GM12801 (cell line): ENCODE measurements around the gene IL36RN.

Source experiments
- CTCF ChIP-seq: IDR thresholded peaks from one replicate; pipeline ENCODE4 v1.5.1; 2011; ENCODE audit warnings: control low read depth; ENCODE audit not compliant: insufficient read length; ENCODE audit errors: extremely low read depth

IL36RN gene

DNA sequence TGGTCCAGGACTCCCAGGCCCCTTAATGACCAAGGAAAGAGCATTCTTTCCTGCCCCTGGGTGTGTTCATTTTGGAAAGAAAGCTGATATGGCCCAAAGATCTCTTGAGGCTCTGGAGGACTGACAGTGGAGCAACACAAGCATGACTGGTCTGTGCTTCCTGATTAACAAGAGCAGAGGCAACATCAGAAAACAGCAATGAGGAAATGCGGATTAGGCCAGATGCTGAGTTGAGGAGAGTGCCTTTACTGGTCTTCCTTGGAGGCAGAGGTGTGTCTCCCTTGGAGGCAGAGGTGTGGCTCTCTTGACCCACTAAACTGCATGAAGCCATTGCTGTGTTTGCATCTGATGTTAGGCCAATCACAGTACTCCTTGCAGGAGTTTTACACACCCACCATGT is 26.3 kb upstream of the IL36RN start:
- no peak for TF ChIP-seq CTCF

DNA sequence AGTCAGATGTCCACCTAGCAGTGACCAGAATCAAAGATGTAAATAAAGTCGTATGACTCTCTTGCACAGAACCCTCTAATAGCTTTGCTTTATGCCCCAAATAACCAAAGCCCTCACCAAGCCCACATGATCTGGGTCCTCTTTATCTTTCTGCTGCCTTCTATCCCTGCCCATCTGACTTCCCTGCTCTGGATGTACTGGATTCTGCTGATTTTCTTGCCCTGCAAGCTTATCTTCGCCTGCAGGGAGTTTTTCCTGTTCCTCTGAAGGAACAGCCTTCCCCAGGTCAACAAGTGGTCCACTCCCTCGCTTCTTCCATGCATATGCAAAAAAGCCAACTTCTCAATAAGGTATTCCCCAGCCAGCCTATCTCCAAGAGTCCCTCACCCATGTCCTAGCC is 25.0 kb upstream of the IL36RN start:
- TF ChIP-seq CTCF = no peak

- TF ChIP-seq CTCF = no peak
Measured at GRCh38 chr2:113036763-113037162, 22.2 kb upstream of the IL36RN start.

GRCh38 chr2:113038291-113038690 is 20.7 kb upstream of the IL36RN start:
- no peak for TF ChIP-seq CTCF

GRCh38 chr2:113039158-113039557 is 19.8 kb upstream of the IL36RN start:
- TF ChIP-seq CTCF = no peak

DNA sequence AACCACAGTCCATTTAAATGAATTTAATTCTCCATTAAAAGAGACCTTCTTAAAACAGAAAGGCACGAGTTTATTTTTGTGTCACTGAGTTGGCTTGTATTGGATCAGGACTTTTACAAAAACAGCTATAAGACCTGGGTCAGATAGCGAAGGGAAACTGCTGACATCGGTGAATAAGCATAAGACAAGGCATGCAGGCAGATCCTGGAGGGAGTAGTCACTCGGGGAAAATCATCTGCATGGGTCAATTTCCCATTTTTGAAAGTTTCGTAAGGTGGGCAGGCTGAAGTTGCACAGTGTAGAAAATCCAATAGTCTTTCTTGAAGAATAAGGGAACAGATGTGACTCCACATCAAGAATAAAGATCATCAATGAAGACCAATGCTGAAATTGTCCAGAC is 19.3 kb upstream of the IL36RN start:
- no peak for TF ChIP-seq CTCF

DNA sequence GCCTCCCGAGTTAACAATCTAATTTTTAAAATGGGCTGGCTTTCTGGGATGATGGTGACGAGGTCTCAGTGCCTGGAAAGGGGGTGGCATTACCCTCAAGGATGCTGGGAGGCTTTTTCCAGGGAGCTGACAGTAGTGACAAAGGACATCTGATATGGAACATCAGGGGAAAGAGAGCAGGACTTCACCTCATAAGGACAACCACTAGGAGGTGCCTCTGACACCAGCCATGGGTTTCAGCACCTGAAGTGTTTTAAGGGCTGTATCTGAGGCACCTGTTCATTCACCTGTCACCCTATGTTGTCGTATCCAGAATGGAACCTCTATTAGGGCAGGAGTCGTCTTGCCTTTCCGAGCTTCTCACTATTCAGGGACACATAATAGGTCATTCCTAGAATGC is 17.1 kb upstream of the IL36RN start:
- no peak for TF ChIP-seq CTCF

GRCh38 chr2:113046465-113046864 is 12.5 kb upstream of the IL36RN start:
- TF ChIP-seq CTCF = no peak
